Measurements from ENCODE around the gene DFFB. TPM values are rescaled to one million over a fixed set of nuclear protein-coding genes. Genes with fewer than 3 reads are reported as not detected.

Gene DFFB
- total RNA-seq, 1 donor, result 3.6 TPM

- no peak overlapping the region for H3K4me3 ChIP-seq (ENCODE audit: low read depth, low read length)
- no peak for DNase-seq (ENCODE audit: low read depth)
- TF ChIP-seq, protein P1, sequence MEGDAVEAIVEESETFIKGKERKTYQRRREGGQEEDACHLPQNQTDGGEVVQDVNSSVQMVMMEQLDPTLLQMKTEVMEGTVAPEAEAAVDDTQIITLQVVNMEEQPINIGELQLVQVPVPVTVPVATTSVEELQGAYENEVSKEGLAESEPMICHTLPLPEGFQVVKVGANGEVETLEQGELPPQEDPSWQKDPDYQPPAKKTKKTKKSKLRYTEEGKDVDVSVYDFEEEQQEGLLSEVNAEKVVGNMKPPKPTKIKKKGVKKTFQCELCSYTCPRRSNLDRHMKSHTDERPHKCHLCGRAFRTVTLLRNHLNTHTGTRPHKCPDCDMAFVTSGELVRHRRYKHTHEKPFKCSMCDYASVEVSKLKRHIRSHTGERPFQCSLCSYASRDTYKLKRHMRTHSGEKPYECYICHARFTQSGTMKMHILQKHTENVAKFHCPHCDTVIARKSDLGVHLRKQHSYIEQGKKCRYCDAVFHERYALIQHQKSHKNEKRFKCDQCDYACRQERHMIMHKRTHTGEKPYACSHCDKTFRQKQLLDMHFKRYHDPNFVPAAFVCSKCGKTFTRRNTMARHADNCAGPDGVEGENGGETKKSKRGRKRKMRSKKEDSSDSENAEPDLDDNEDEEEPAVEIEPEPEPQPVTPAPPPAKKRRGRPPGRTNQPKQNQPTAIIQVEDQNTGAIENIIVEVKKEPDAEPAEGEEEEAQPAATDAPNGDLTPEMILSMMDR (IDR thresholded peaks at IDR 0.05; ENCODE audit: insufficient read depth, low read length), result no peak
Observed at GRCh38 chr1:3816331-3817137, 40.7 kb upstream of the DFFB start.

- no peak overlapping the region for H3K4me3 ChIP-seq (ENCODE audit: low read depth, low read length)
- no peak for DNase-seq (ENCODE audit: low read depth)
- TF ChIP-seq, protein P1 (IDR thresholded peaks at IDR 0.05; ENCODE audit: insufficient read depth, low read length), result no peak
Observed at GRCh38 chr1:3817138-3817740, 40.0 kb upstream of the DFFB start.

DNA sequence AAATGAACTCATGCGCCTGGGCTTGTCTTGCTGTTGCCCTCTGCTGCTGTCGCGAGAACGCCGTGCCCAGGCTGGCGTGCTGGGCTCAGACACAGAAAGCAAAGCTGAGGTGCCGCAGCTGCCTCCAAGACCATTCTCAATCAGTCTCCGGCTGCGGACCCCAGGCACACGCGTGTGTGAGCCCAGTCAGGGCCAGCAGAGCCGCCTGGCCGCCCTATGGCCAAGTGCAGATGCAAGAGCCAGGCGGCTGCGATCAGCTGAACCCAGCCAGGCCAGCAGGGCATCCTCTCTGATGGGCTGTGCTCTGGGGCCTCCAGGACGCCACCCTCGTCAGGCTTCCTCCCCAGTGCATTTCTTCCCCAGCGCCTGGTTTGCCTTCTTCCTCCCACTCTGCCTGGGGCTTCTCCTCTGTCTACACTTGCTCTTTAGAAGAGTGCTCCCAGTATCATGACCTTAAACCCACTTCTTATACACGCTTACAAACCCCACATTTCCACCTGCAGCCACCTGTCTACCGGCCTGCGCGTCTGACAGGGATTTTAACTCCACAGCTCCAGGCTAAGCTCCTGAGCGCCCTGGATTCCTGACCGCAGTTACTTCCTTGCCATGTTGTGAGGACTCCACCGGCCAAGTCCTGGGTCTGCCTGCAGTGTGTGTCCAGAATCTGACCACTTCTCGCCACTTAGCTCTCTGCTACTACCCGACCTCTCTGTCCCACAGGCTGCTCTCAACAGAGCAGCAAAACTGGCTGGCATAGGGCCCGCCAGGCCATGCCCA lies 39.3 kb upstream of the DFFB start:
- TF ChIP-seq, protein P1 (IDR thresholded peaks at IDR 0.05; ENCODE audit: insufficient read depth, low read length), result no peak
- H3K4me3 ChIP-seq (ENCODE audit: low read depth, low read length), result no peak overlapping the region
- DNase-seq (ENCODE audit: low read depth), result no peak

- TF ChIP-seq, protein P1 (IDR thresholded peaks at IDR 0.05; ENCODE audit: insufficient read depth, low read length), result no peak
- no peak for DNase-seq (ENCODE audit: low read depth)
- no peak overlapping the region for H3K4me3 ChIP-seq (ENCODE audit: low read depth, low read length)
Observed at GRCh38 chr1:3819771-3820200, 37.5 kb upstream of the DFFB start.

DNA sequence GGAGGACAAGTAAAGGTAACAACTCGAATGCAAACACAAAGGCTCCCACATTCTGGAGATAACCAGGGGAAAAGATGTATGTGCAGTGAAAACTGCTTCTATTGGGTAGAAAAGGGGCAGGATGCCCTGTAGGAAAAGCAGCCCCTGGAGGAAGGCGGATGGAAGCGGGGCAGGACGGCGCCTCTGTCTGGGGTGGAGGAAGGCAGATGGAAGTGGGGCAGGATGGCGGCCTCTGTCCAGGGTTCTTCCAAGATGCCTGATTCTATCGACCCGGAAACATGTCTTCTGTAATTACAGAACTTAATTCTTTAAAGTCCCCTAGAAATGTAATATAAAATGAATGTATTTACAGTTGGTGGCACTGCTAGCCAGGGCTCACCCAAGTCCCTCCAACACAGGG lies 37.0 kb upstream of the DFFB start:
- DNase-seq (ENCODE audit: low read depth), result no peak
- no peak overlapping the region for H3K4me3 ChIP-seq (ENCODE audit: low read depth, low read length)
- TF ChIP-seq, protein P1 (IDR thresholded peaks at IDR 0.05; ENCODE audit: insufficient read depth, low read length), result no peak

- TF ChIP-seq, protein P1 (IDR thresholded peaks at IDR 0.05; ENCODE audit: insufficient read depth, low read length), result no peak
- DNase-seq (ENCODE audit: low read depth), result no peak
- no peak overlapping the region for H3K4me3 ChIP-seq (ENCODE audit: low read depth, low read length)
Observed at GRCh38 chr1:3821004-3821403, 36.3 kb upstream of the DFFB start.
